ENCODE results near the gene SLCO2A1. TPM values are rescaled to one million over a fixed set of nuclear protein-coding genes. Genes with fewer than 3 reads are reported as not detected.

Gene SLCO2A1
- total and polyA plus RNA-seq, 3 donors from 2014 or later = 2.2 to 5.3 (median 2.5) TPM

GRCh38 chr3:133986311-133986710, 43.4 kb downstream of the SLCO2A1 start:
- Histone ChIP-seq H3K4me1 (no peaks in the 10 kb centered on the region), H3K27me3 (no peaks in the 10 kb centered on the region), H3K9me3 (no peaks in the 10 kb centered on the region), H3K36me3 (ENCODE audit: low read depth, missing control alignments) (no peaks in the 10 kb centered on the region), H3K27ac (no peak overlapping the region), H3K4me3 (no peak overlapping the region)
- TF ChIP-seq POLR2A (IDR thresholded peaks at IDR 0.05) = no peak
- no peak for TF ChIP-seq CTCF (IDR thresholded peaks at IDR 0.05)
- intact Hi-C loops (cut with DNase I; ENCODE audit: low total_unique reads) = no loop called here
- WGBS, 2 donors = 63 to 74% methylated on average over 6 of the region's 6 CpGs
- no peak for DNase-seq

- Histone ChIP-seq H3K36me3 (ENCODE audit: low read depth, missing control alignments) (no peaks in the 10 kb centered on the region), H3K27me3 (no peaks in the 10 kb centered on the region), H3K4me1 (no peaks in the 10 kb centered on the region), H3K27ac (no peak overlapping the region), H3K9me3 (no peaks in the 10 kb centered on the region), H3K4me3 (no peak overlapping the region)
- 67 to 72% methylated on average over 7 of the region's 7 CpGs for WGBS, 2 donors
- TF ChIP-seq CTCF (IDR thresholded peaks at IDR 0.05) (no peak), POLR2A (IDR thresholded peaks at IDR 0.05) (no peak)
- intact Hi-C loops (cut with DNase I; ENCODE audit: low total_unique reads) = no loop called here
- DNase-seq = no peak
These were observed 44.8 kb downstream of the SLCO2A1 start for GRCh38 chr3:133984975-133985374.

- no peak for DNase-seq
- Histone ChIP-seq H3K4me1 (no peaks in the 10 kb centered on the region), H3K9me3 (no peaks in the 10 kb centered on the region), H3K36me3 (ENCODE audit: low read depth, missing control alignments) (no peaks in the 10 kb centered on the region), H3K27ac (no peak overlapping the region), H3K27me3 (no peaks in the 10 kb centered on the region), H3K4me3 (no peak overlapping the region)
- 92 to 96% methylated on average over 9 of the region's 9 CpGs for WGBS, 2 donors
- TF ChIP-seq CTCF (IDR thresholded peaks at IDR 0.05) (no peak), POLR2A (IDR thresholded peaks at IDR 0.05) (no peak)
- intact Hi-C loops (cut with DNase I; ENCODE audit: low total_unique reads) = no loop called here
These were observed 45.9 kb downstream of the SLCO2A1 start for GRCh38 chr3:133983576-133984560.

GRCh38 chr3:133983126-133983525, 46.6 kb downstream of the SLCO2A1 start:
- Histone ChIP-seq H3K9me3 (no peaks in the 10 kb centered on the region), H3K4me1 (no peaks in the 10 kb centered on the region), H3K27me3 (no peaks in the 10 kb centered on the region), H3K27ac (no peak overlapping the region), H3K36me3 (ENCODE audit: low read depth, missing control alignments) (no peaks in the 10 kb centered on the region), H3K4me3 (no peak overlapping the region)
- TF ChIP-seq POLR2A (IDR thresholded peaks at IDR 0.05) (no peak), CTCF (IDR thresholded peaks at IDR 0.05) (no peak)
- no peak for DNase-seq
- intact Hi-C loops (cut with DNase I; ENCODE audit: low total_unique reads) = no loop called here
- WGBS, 2 donors = 71 to 76% methylated on average over 7 of the region's 7 CpGs

Measured in testis (tissue), 3 donors.